HG03196 (cell line): ENCODE data around the gene EVC.

Experiments
- ATAC-seq: cut with Tn5 transposase; IDR thresholded peaks from one replicate; pipeline ENCODE4 v1.9.1; 2021; ENCODE audit not compliant: unreplicated experiment

EVC gene

GRCh38 chr4:5753766-5754528 lies 42.9 kb downstream of the EVC start:
- no peak for ATAC-seq

GRCh38 chr4:5754529-5754881 lies 43.5 kb downstream of the EVC start:
- ATAC-seq: no peak

- ATAC-seq: no peak
Measured at GRCh38 chr4:5755161-5755560, 44.2 kb downstream of the EVC start.

GRCh38 chr4:5755679-5756078 lies 44.7 kb downstream of the EVC start:
- no peak for ATAC-seq

GRCh38 chr4:5756271-5756670 lies 45.3 kb downstream of the EVC start:
- ATAC-seq: no peak

- no peak for ATAC-seq
Measured at GRCh38 chr4:5757091-5757490, 46.1 kb downstream of the EVC start.

- no peak for ATAC-seq
Measured at GRCh38 chr4:5757536-5757935, 46.5 kb downstream of the EVC start.

- no peak for ATAC-seq
Measured at GRCh38 chr4:5757954-5758353, 47.0 kb downstream of the EVC start.

GRCh38 chr4:5758741-5759140 lies 47.7 kb downstream of the EVC start:
- no peak for ATAC-seq

GRCh38 chr4:5759236-5760075 lies 48.5 kb downstream of the EVC start:
- ATAC-seq: no peak

- ATAC-seq: no peak
Measured at GRCh38 chr4:5760246-5760645, 49.2 kb downstream of the EVC start.

- ATAC-seq: no peak
Measured at GRCh38 chr4:5760936-5761480, 50.0 kb downstream of the EVC start.

GRCh38 chr4:5770051-5770450 lies 59.0 kb downstream of the EVC start:
- ATAC-seq: no peak

GRCh38 chr4:5772528-5773270 lies 61.7 kb downstream of the EVC start:
- no peak for ATAC-seq

- no peak for ATAC-seq
Measured at GRCh38 chr4:5773271-5773555, 62.2 kb downstream of the EVC start.

- ATAC-seq: no peak
Measured at GRCh38 chr4:5774416-5775036, 63.5 kb downstream of the EVC start.

- no peak for ATAC-seq
Measured at GRCh38 chr4:5776510-5776909, 65.5 kb downstream of the EVC start.

- no peak for ATAC-seq
Measured at GRCh38 chr4:5780831-5781480, 70.0 kb downstream of the EVC start.

- no peak for ATAC-seq
Measured at GRCh38 chr4:5781691-5782090, 70.7 kb downstream of the EVC start.

GRCh38 chr4:5782829-5783476 lies 72.0 kb downstream of the EVC start:
- ATAC-seq: no peak
